GM12878 (cell line): ENCODE measurements around the gene VAV2. TPM values are rescaled to one million over a fixed set of nuclear protein-coding genes. Genes with fewer than 3 reads are reported as not detected.

Experiments
- ATAC-seq: fragments of 200-7000 bp; cut with Tn5 transposase; 3 replicates; pipeline ENCODE4 v1.9.1; 2020; ENCODE audit warnings: mild to moderate bottlenecking, moderate library complexity
- BruUV-seq: library from RNA; stranded (reverse); fragments of 400-500 nt; replicated peaks from 2 replicates; lab custom pipeline; 2021; lab: Mats Ljungman, UMichigan
- CTCF ChIA-PET: fragments of 300-600 bp; sonication (Branson Sonifier 250); formaldehyde crosslinking; extraction: SDS; loops from one replicate; lab custom pipeline; 2021; ENCODE audit warnings: inconsistent platforms; lab: Yijun Ruan, JAX
- POLR2A ChIA-PET: fragments of 350-600 bp; formaldehyde crosslinking; extraction: SDS; loops from one replicate; lab custom pipeline; 2021; ENCODE audit warnings: inconsistent platforms; lab: Charles Lee
- RAD21 ChIA-PET: fragments of 300-600 bp; sonication (Branson Sonifier 250); formaldehyde crosslinking; loops from one replicate; lab custom pipeline; 2023; ENCODE audit warnings: antibody characterized with exemption; ENCODE audit not compliant: unreplicated experiment; lab: Charles Lee
- SMC1A ChIA-PET: fragments of 300-600 bp; sonication (Branson Sonifier 250); formaldehyde crosslinking; loops from one replicate; lab custom pipeline; 2023; ENCODE audit not compliant: unreplicated experiment, uncharacterized antibody; lab: Charles Lee
- DNase-seq: peaks from one replicate; pipeline ENCODE4 v3.0.0-alpha.2; 2011; ENCODE audit warnings: low read depth, low spot score
- FAIRE-seq: peaks from 3 replicates; lab custom pipeline; 2011; peaks lifted over from hg19 to GRCh38; lab: Jason Lieb, UNC
- H2AFZ ChIP-seq: 2 replicates; pipeline ENCODE4 v1.6.0; 2011; ENCODE audit warnings: low read depth, low read length, control low read depth; ENCODE audit not compliant: control insufficient read depth
- H3K27ac ChIP-seq: 2 replicates; pipeline ENCODE4 v1.5.1; 2011; ENCODE audit warnings: control low read depth; ENCODE audit not compliant: control insufficient read depth, insufficient read depth
- H3K27me3 ChIP-seq, 2 experiments: replicated peaks in 1 of 2; 2 replicates each; pipeline versions ENCODE4 v1.6.0 to v1.6.1; 2011; ENCODE audit warnings: low read length in 1 of 2; ENCODE audit not compliant: control insufficient read depth in 2 of 2, insufficient read depth in 2 of 2
- H3K36me3 ChIP-seq, 2 experiments: 2 replicates each; pipeline ENCODE4 v1.5.1; 2011; ENCODE audit warnings: low read length in 1 of 2; ENCODE audit not compliant: control insufficient read depth in 2 of 2, insufficient read depth in 2 of 2
- H3K4me1 ChIP-seq: 2 replicates; pipeline ENCODE4 v1.6.1; 2011; ENCODE audit warnings: mild to moderate bottlenecking, low read length, moderate library complexity, mixed read lengths; ENCODE audit not compliant: control insufficient read depth, insufficient read depth
- H3K4me2 ChIP-seq: 2 replicates; pipeline ENCODE4 v1.6.0; 2011; ENCODE audit warnings: control low read depth; ENCODE audit not compliant: control insufficient read depth, insufficient read depth
- H3K4me3 ChIP-seq: fragments of 200-600 bp; sonication (generic); 2 replicates; pipeline ENCODE4 v1.5.1; 2016
- H3K79me2 ChIP-seq: 2 replicates; pipeline ENCODE4 v1.6.0; 2011; ENCODE audit warnings: low read length; ENCODE audit not compliant: control insufficient read depth, insufficient read depth
- H3K9ac ChIP-seq: 2 replicates; pipeline ENCODE4 v1.8.0; 2011; ENCODE audit warnings: low read length, control low read depth, mixed read lengths; ENCODE audit not compliant: control insufficient read depth, insufficient read depth
- H3K9me3 ChIP-seq: replicated peaks from 3 replicates; pipeline ENCODE4 v1.5.1; 2011; ENCODE audit warnings: mild to moderate bottlenecking, low read length; ENCODE audit not compliant: control insufficient read depth, insufficient read depth
- H4K20me1 ChIP-seq: 2 replicates; pipeline ENCODE4 v1.6.0; 2011; ENCODE audit not compliant: control insufficient read depth, insufficient read depth
- ATF7 ChIP-seq: fragments of 450-650 bp; IDR thresholded peaks from 2 replicates; pipeline ENCODE4 v1.6.1; 2016; ENCODE audit warnings: low read depth, mild to moderate bottlenecking
- PML ChIP-seq: IDR thresholded peaks from 2 replicates; pipeline ENCODE4 v1.6.1; 2012; ENCODE audit warnings: low read length, inconsistent platforms
- RAD51 ChIP-seq: fragments of 450-650 bp; IDR thresholded peaks from 2 replicates; pipeline ENCODE4 v1.6.1; 2016; ENCODE audit warnings: moderate library complexity, mild to moderate bottlenecking, inconsistent platforms
- TCF3 ChIP-seq: IDR thresholded peaks from 2 replicates; pipeline ENCODE4 v1.6.1; 2012; ENCODE audit warnings: low read depth, mild to moderate bottlenecking, low read length, borderline replicate concordance; ENCODE audit not compliant: insufficient read depth
- ZNF217 ChIP-seq: fragments of 450-650 bp; IDR thresholded peaks from 2 replicates; pipeline ENCODE4 v1.6.1; 2017; ENCODE audit warnings: antibody characterized with exemption, mild to moderate bottlenecking
- WGBS: methylation state at CpG from one replicate; pipeline ENCODE4 v1.1.6; 2016; ENCODE audit warnings: low lambda C conversion rate; ENCODE audit not compliant: insufficient replicate concordance, insufficient coverage; ENCODE audit errors: missing lambda C conversion rate; 5-methylcytosine and 5-hydroxymethylcytosine counted together
- in situ Hi-C: fragments of 300-500 bp; cut with MboI; formaldehyde crosslinking; loops from 9 replicates; pipeline ENCODE4 v1.14.3; 2018; ENCODE audit warnings: mixed read lengths
- intact Hi-C: fragments of 100-400 bp; cut with micrococcal nuclease; formaldehyde crosslinking; loops from one replicate; pipeline ENCODE4 v1.14.2; 2022; ENCODE audit not compliant: unreplicated experiment
- polyA plus RNA-seq, 11 experiments: library from polyadenylated mRNA; depleted of rRNA in 4 of 11; unstranded in 6 of 11; stranded (reverse) in 5 of 11; fragments of >200 nt; fragmentation: Nextera tagmentation in 4 of 11; fragmentation: Illumina TruSeq in 1 of 11; extraction: Ambion mirVana in 4 of 11; extraction: Trizol in 1 of 11; gene quantifications; 1 replicate in 1 of 11; 2 replicates in 10 of 11; pipeline versions ENCODE4 v1.2.1 to v1.2.3, GENCODE V29; 2011 to 2016; ENCODE audit warnings: inconsistent platforms in 2 of 11, missing spikeins in 2 of 11, low read depth in 1 of 11
- total RNA-seq, 4 experiments: library from RNA; depleted of rRNA in 3 of 4; stranded (reverse); fragments of >200 nt in 3 of 4; fragmentation: Illumina TruSeq in 1 of 4; extraction: Trizol in 1 of 4; gene quantifications; 2 replicates each; pipeline versions ENCODE4 v1.2.1 to v1.2.3, GENCODE V29; 2013 to 2021
- TF ChIP-seq, protein P1 (sequence below): fragments of 450-650 bp; formaldehyde crosslinking; IDR thresholded peaks from 2 replicates; pipeline ENCODE4 v1.4.0; 2020; ENCODE audit warnings: mild to moderate bottlenecking, moderate library complexity

The VAV2 gene
- total and polyA plus RNA-seq, 10 of the 15 experiments (the other 5 are each of a cell fraction or from before 2014, with no cell fraction given): 0.13 to 43.9 (median 16.9) TPM

- Histone ChIP-seq H4K20me1 (no peaks in the 10 kb centered on the region; the same call in 1 of the 2 replicates), H3K4me2 (no peak overlapping the region), H3K4me1 (no peaks in the 10 kb centered on the region), H3K9ac (no peak overlapping the region), H3K36me3 (peaks cover 0 to 6% of the 10 kb centered on the region in 2 experiments; a peak in 3 of 4 replicates), H3K27ac (no peak overlapping the region), H3K4me3 (no peak overlapping the region), H2AFZ (no peak overlapping the region), H3K27me3 (no peaks in the 10 kb centered on the region), H3K9me3 (no peaks in the 10 kb centered on the region), H3K79me2 (peaks cover 12% of the 10 kb centered on the region)
- SMC1A ChIA-PET: no interaction called here
- TF ChIP-seq TCF3: no peak
- TF ChIP-seq, protein P1, sequence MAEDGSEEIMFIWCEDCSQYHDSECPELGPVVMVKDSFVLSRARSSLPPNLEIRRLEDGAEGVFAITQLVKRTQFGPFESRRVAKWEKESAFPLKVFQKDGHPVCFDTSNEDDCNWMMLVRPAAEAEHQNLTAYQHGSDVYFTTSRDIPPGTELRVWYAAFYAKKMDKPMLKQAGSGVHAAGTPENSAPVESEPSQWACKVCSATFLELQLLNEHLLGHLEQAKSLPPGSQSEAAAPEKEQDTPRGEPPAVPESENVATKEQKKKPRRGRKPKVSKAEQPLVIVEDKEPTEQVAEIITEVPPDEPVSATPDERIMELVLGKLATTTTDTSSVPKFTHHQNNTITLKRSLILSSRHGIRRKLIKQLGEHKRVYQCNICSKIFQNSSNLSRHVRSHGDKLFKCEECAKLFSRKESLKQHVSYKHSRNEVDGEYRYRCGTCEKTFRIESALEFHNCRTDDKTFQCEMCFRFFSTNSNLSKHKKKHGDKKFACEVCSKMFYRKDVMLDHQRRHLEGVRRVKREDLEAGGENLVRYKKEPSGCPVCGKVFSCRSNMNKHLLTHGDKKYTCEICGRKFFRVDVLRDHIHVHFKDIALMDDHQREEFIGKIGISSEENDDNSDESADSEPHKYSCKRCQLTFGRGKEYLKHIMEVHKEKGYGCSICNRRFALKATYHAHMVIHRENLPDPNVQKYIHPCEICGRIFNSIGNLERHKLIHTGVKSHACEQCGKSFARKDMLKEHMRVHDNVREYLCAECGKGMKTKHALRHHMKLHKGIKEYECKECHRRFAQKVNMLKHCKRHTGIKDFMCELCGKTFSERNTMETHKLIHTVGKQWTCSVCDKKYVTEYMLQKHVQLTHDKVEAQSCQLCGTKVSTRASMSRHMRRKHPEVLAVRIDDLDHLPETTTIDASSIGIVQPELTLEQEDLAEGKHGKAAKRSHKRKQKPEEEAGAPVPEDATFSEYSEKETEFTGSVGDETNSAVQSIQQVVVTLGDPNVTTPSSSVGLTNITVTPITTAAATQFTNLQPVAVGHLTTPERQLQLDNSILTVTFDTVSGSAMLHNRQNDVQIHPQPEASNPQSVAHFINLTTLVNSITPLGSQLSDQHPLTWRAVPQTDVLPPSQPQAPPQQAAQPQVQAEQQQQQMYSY (CRISPR knock-in tag): no peak
- TF ChIP-seq RAD51: no peak
- TF ChIP-seq PML: no peak
- TF ChIP-seq ATF7: no peak
- no peak for TF ChIP-seq ZNF217
- DNase-seq (no peak), FAIRE-seq (no peak), ATAC-seq (no peak)
- POLR2A ChIA-PET: interaction anchor here (0.5 kb wide), 1 partner anchor 197 kb away, joined by 5 read pairs; no protein-coding TSS in a partner anchor
- CTCF ChIA-PET: no interaction called here
- in situ Hi-C loops (no loop called here), intact Hi-C loops (no loop called here)
- RAD21 ChIA-PET: no interaction called here
- WGBS: 93% methylated on average over 17 of the region's 18 CpGs
- no TSS peak for BruUV-seq
These were observed 104.5 kb downstream of the VAV2 start for GRCh38 chr9:133887540-133888047.
